LNCaP clone FGC (cell line): ENCODE results near the gene LEPROT.
"Not testable (repeated sequence)": the region's sequence is repeated elsewhere in the genome, so short reads cannot be mapped to it uniquely, and the experiment has no call there.

Source experiments
- DNase-seq: peaks from one replicate; pipeline ENCODE4 v3.0.0-alpha.2; 2011; ENCODE audit warnings: low read depth
- H3K4me3 ChIP-seq: 2 replicates; pipeline ENCODE4 v1.5.1; 2011; ENCODE audit warnings: mild to moderate bottlenecking, low read depth, low read length, control low read depth
- CTCF ChIP-seq: IDR thresholded peaks from 2 replicates; pipeline ENCODE4 v1.5.1; 2012; ENCODE audit warnings: mild to moderate bottlenecking; ENCODE audit not compliant: control insufficient read depth, insufficient read depth; ENCODE audit errors: extremely low read depth

Gene LEPROT

GRCh38 chr1:65420590-65421350 lies at the start of gene LEPROT, which contains the start of gene LEPR:
LEPROT (plus strand) TSS chr1:65420668; CDS start chr1:65420725, 57 bp downstream.
LEPR (plus strand) TSS chr1:65420668; CDS start chr1:65565566, 144,898 bp downstream.
- DNase-seq = no peak
- H3K4me3 ChIP-seq = peak within 1 kb of the TSS; percentile 90
- TF ChIP-seq CTCF = no peak

DNA sequence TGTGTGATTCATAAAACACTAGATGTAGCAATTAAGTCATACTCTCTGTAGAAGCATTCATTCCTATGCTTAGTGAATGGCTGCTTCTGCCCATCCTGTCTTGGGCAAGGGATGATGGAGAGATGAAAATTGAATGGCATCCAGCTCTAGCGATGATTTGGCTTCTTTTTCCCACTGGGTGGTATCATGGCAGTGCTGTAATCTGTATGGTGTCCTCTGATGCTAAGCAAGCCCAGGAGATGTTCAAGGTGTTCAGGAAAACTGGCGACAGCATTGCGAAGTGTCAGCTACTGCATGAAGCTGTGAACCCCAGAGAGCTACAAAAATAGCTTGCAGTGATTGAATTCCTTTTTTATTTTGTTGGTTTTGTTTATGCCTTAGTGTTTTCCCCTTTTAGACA lies 48.9 kb upstream of the LEPROT start:
- DNase-seq = no peak
- no peak for TF ChIP-seq CTCF
- H3K4me3 ChIP-seq = no peak overlapping the region

DNA sequence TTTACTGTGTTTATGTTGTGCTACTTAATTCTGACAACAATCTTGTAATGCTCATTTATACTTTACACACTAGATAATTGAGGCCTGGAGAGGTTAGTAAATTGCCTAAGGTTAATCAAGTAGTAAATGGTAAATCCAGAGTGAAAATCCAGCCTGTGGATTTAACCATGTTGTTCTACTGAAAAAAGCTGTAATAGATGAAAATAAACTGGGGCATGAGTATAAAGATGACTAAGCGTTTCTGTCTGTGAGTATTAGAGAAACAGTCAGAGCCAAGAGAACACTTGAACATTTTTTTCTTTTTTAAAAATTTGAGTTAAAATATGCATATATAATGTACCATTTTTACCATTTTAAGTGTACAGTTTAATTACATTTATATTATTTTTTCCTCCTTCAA lies 47.9 kb upstream of the LEPROT start:
- DNase-seq = no peak
- no peak overlapping the region for H3K4me3 ChIP-seq
- TF ChIP-seq CTCF = no peak

DNA sequence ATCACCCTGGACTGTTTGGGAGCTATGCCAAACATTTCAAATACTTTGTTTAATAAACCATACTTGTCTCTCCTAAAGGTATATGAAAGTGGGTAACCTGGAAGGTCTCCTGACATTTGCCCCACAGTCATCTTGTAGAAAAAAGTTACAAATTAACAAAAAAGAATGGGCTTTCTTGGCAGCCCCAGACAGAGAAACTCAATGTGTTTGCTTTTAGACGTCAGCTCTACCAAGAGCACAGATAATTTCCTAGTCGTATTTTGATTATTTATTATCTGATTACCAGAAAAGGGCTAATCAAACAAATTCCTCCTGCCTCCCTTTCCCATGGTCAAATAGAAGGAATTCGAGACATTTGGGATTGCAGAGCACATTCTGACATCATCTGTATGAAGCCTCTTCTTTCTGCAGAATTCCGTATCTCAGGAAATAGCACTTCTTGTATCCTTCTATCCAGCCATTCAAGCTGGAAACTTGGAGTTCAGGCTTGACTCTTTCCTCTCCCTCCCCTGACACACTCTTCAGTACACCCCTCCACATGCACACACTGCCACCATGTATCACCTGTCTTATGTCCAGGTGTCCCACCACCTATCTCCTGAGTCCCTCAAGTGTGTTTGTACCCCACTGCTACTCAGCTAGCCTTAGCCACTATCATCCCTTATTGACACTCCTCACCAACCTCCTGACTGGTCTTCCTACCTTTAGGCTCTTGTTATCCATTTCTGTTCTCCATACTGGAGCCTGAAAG lies 42.8 kb upstream of the LEPROT start:
- DNase-seq = no peak
- no peak overlapping the region for H3K4me3 ChIP-seq
- TF ChIP-seq CTCF = no peak

- no peak overlapping the region for H3K4me3 ChIP-seq
- no peak for DNase-seq
- no peak for TF ChIP-seq CTCF
Observed at GRCh38 chr1:65378247-65378946, 42.1 kb upstream of the LEPROT start.

DNA sequence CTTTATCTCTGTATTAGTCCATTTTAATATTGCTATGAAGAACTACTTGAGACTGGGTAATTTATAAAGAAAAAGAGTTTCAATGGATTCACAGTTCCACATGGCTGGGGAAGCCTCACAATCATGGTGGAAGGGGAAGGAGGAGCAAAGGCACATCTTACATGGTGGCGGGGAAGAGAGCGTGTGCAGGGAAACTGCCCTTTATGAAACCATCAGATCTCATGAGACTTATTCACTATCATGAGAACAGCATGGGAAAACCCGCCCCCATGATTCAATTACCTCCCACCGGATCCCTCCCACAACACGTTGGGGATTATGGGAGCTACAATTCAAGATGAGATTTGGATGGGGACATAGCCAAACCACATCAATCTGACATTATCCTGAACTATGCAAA lies 36.0 kb upstream of the LEPROT start:
- not testable (repeated sequence) for H3K4me3 ChIP-seq, DNase-seq

DNA sequence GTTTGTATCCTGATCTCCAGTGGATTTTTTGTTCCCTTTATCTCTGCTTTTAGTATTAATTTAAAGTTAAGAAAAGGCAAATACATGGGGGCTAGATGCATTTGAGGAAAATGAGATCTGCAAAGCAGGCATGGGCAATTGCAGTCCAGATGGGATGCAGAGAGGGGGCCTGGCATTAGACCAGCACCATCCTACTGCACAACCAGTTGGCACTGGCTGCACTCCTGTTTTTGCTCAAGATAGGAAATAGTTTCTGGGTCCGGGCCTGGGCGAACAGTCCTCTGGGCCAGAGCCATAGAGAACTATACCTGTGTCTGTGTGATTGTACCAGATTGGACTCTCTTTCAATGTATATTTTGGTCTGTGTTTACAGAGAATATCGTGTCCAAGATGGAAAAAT lies 34.0 kb upstream of the LEPROT start:
- TF ChIP-seq CTCF = no peak
- DNase-seq = no peak
- no peak overlapping the region for H3K4me3 ChIP-seq
